HG03139 (cell line): ENCODE measurements around the gene RNF157.
"Not testable (repeated sequence)": the region's sequence is repeated elsewhere in the genome, so short reads cannot be mapped to it uniquely, and the experiment has no call there.

Experiments
- ATAC-seq: cut with Tn5 transposase; IDR thresholded peaks from one replicate; pipeline ENCODE4 v1.9.1; 2021; ENCODE audit not compliant: unreplicated experiment

Gene RNF157

DNA sequence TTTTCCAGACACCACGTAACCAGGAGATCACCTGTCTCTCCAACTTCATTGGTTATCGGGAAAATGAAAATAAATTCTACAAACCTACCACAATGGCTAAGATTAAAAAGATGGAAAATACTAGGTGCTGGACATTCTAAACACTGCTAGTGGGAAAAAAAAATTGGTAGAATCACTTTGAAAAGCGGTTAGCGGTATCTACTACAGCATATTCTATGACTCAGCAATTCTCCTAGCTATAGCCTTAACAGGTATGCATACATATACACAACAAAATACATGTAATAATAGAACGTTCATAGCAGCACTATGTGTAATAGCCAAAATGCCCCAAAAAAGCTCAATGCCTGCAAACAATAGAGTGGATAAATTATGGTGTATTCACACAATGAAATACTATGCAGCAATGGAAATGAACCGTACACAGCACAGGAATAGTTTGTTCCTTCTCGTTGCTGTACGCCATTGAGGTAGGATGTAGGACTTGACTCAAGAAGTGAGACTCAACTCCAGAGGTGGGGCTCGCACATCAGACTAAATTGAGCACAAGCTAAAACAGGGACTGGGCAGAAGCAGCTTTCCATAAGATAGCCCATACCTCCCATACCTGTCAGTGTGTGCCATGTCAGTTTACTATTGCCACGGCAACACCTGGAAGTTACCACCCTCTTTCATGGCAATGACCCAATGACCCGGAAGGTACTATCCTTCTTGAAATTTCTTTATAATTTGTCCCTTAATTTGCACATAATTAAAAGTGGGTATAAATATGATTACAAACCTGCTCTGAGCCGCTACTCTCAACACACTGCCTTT is 44.8 kb downstream of the RNF157 start:
- ATAC-seq = no peak

DNA sequence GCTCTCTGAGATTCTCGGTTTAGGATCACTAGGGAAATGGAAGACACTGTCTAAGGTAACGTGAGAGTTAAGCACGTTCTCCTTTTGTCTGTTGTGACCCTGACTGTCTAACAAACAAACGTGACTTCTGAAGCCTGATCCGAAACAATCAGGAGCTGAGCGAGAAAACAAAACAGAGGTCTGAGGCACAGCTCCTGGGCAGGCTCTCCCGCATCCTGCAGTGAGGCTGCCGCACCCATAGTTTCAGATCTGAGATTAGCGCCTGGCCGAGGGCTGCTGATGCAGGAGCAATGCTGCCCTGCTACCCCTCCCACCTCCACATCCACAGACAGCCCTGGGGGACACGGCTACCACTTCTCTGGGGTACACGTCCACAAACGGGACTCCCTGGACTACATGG is 46.7 kb downstream of the RNF157 start:
- ATAC-seq = no peak

DNA sequence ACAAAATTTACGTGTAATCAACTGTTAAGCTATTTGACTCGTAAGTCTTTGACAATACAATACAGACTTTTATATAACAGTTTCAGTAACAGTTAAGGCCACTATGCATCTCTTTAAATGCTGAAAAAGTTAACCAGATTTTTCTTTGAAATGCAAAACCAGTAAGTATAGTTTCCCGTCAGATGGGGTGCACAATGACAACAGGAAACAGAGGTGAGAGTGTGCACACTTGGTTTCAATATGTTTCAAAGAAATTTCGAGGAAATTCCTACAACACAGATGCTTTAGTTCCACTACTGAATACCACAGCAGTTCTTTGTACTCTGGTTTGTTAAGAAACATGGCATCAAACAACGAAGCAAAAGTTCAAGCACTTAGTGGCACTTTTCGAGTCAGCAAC is 48.4 kb downstream of the RNF157 start:
- ATAC-seq = peak; percentile 58

DNA sequence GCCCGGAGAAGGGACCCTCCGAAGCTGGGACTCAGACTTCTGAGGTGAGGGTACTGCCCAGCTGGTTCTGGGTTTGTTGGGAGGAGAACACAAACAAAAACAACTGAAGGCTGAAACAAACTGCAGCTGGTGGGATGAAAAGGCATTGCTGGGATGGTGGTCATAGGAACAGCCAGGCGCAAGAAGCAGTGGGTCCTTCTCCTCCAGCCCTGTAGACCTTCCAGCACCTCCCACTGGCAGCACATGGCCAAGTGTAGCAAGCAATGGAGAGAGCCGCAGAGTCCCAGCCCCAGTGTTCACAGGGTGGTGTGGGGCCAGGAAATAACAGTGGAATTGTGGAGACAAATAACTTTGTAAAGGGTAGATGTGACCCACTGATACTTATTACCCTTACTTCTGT is 50.6 kb downstream of the RNF157 start:
- ATAC-seq = no peak

DNA sequence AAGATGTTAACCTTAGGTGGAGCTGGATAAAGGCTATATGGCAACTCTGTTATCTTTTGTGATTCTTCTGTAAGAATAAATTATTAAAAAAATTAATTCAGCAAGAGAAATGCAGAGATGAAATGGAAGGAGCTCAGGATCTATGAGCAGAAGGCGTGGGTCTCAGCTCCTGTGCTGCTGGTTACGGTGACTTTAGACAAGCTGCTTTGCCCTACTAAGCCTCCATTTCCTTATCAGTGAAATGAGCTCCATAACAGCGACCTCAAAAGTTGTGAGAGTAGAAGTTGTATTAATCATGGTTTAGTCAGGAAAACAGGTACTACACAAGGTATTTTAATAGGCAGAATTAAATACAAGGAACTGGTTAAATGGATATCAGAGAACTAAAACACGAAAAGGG is 51.0 kb downstream of the RNF157 start:
- ATAC-seq = no peak

DNA sequence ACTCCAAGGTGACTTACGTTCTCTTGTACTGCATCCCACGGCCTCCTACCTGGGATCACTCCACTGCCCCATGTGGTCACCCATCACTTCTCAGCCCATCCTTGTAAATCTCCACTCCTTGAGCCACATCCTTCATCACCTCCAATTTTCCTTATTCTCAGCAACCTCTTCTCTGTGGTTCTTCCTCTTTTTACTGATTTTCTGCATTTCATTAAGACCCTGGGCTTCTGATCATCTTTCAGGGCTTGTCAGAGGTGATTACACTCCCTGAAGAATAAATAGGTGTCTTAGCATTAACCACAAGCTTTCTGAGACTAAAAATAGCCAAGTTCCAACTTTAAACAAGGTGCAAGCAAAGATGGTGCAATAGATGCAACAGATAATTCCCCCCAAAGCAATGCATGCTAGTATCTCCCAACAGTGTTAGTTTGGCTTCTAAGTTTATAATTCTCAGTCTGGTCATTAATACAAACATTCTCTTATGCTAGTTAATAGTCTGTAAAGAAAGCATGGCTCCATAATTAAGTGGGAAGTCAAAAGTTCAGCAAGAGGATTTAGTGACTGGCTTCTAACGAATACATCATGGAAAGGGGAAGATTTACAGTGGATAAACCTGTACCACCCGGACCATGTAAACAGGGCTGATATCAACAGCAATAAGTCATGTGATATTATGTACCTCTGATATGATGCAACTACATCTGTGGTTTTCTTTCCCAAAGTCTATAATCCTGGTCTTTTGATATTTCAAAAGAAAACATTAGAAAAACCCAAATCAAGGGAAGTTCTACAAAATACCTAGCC is 51.9 kb downstream of the RNF157 start:
- ATAC-seq = no peak

DNA sequence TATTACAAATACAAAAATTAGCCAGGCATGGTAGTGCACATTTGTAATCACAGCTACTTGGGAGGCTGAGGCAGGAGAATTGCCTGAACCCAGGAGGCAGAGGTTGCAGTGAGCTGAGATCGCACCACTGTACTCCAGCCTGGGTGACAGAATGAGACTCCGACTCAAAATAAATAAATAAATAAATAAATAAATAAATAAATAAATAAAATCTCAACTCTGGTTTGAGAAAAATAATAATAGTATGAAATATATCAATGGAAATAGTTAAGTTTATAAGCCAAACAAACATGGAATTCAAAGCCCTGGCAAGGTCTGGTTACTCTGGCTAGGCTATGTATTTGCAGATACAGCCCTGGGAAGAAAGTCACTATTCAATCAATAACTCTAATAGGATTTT is 53.5 kb downstream of the RNF157 start:
- not testable (repeated sequence) for ATAC-seq

DNA sequence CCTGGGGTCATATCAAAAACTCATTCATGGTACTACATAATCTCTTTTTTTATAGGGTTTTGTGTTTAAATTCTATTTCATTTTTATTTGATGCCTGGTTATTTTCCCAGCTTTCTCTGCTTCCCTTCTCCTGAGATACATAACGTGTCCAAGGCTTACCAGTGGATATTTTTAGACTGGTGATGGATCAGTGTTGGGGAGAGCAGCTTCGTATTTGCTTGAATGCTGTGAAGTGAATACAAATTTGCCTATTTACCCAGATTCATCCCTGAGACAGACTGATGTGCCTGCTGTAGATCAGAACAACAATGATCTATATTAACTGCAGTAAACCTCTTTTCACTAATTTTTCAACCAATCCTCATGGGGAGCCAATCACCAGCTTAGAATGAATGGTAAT is 56.0 kb downstream of the RNF157 start:
- no peak for ATAC-seq

DNA sequence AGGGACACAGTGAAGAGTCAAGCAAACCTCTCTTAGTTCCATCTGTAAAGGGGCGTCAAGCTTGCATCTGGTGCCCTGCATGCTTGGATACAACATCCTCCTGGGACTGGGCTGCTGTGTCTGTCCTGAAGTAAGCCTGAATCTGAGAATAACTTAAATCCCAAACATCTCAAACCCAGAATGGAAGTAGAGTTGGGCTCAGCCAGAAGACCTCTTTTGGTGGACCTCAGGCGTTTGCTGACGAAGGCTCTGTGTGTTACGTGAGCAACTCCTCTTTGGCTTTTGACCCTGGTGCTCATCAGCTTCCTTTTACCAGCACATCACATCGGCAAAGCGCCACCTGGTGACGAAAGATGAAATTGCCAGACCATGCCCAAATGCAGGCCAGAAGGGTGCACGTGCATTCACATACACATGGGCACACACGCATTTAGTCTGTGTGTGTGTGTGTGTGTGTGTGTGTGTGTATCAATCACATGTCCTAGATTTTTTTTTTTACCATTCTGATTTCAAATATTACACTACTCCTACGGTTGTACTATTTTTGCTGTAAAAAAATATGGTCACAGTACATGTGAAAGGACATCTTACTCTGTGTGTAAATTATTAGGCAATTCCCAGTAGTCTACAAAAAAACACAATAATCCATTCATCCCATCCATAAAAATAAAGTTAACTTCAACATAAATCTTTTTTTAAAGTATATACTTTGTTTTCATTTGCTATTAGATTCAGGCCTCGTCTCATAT is 58.1 kb downstream of the RNF157 start:
- ATAC-seq = no peak

DNA sequence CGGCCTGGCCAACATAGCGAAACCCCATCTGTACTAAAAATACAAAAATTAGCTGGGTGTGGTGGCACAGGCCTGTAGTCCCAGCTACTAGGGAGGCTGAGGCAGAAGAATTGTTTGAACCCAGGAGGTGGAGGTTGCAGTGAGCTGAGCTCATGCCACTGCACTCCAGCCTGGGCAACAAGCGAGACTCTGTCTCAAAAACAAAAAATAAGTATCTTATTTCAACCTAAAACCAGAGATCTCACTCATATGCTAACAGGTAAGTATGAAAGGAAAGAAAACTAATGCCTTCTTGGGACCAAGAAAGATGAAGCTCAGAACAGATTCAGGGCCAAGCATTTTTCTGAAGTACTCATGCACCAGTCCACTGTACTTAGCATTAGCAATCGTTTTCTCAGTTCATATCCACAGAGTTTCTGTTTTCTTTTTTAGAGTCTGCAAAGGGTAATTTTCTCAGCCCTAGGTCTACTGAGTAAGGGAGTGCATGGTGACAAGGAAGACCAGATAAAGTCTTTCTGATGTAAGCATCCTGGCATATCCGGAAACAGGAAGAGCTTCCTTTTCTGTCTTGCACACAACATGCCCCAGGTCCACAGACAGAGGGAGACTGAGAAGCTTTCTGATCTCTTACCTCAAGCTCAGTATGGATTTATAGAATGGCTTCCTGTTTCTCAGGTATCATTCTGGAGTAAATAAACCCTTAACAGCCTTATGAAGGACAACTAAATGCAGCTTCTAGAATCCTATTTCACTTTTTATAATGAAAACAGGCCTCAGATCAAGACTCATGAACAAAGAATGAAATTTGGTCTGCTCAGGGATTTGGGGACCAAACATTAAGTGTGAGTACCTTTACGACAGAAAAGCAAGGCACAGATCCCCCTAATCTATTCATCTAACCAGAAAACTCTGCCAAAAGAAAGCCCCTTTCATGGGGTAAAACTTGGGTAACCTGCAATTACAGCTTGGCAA is 60.5 kb downstream of the RNF157 start:
- ATAC-seq = no peak

DNA sequence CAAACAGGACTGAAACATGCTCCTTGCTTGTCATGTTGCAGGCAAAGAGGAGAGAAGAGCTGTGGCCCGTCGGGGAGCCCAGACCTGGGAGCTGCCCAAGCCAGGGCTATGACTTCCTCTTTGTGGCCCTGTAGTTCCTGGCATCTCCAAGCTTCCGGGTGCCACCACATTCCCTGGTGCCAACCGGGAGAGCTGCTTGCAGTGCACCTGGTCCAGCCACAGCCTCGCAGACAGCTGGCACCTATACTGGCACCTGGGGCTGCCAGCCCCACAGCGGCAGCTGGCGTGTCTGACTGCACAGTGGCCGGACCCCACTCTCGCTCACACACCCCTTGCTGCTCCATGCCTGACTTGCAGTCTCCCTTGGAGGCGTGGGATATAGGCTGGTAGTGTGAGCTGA is 62.2 kb downstream of the RNF157 start:
- no peak for ATAC-seq

DNA sequence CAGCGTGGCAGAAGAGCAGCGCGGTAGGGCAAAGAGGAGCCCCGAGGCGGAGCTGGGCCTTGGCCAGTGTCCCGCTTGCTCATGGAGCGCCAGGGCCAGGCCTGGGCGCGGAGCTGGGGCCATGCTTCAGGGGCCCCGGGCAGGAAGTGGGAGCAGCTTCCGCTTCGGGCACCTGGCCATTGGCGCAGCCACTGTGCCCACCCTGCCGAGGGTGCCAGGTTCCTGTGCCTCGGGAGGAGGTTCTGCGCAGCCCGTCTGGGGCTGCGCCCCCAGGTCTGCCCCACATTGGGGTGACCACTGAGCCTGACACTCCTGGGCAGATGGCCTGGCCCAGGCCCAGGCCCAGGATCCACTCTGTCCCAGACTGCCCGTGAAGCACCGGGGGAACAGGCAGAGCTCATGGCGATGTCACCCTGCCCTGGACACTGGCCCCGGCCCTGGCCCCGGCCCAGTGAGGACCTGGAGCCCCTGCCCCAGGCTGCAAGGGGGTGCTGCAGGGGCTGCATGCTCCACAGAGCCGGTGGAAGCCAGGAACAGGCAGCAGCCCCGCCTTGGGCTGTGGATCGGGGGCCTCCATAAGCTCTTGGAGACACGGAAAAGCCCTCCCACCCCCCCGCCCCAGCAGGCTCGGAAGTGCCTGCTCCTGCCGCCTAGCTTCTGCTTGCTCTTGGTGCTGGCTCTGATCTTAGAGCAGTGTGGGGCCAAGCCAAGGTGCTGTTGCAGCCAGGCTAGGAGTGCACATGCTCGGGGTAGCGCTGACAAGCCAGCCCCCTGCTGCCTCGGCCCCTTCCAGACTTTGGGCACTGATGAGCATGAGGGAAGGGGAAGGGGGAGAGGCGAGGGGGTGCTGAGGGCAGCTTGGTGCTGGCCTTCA is 63.4 kb downstream of the RNF157 start:
- ATAC-seq = no peak

DNA sequence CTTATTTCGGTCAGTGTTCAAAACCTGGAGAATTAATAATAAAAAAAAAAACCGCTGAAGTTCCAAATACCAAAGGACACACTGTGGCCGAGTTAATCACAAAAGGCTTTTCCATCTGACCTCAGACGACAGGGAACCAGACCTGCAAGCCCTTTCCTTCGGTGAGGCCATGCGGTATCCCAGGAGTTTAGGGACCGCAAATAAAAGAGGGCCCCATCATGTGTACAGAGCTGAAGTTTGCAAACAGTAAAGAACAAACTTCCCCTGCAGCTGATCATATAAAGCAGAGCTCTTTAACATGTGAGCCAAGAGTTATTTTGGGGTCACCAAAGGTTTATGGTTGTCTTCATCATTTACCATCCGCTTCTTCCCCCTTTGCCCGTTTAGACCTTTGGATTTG is 66.3 kb downstream of the RNF157 start:
- ATAC-seq = no peak

DNA sequence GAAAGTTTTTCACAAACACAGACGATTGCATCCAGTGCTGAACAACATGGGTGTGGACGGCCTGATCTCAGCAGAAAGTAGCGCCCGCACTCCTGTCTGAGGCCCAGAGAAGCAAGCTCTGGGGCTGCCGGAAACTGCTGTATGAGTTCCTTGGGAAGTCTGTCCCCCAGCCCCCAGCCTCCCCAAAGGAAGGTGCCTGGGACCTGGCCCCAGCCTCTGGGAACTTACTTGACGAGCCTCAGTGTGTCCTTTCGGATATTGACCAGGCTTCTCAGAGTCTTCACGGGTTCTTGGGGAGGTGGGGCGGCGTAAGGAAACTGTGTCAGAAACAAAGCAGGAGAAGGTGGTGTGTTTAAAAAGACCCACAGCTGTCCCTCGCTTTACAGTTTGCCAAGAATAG is 66.8 kb downstream of the RNF157 start:
- no peak for ATAC-seq

DNA sequence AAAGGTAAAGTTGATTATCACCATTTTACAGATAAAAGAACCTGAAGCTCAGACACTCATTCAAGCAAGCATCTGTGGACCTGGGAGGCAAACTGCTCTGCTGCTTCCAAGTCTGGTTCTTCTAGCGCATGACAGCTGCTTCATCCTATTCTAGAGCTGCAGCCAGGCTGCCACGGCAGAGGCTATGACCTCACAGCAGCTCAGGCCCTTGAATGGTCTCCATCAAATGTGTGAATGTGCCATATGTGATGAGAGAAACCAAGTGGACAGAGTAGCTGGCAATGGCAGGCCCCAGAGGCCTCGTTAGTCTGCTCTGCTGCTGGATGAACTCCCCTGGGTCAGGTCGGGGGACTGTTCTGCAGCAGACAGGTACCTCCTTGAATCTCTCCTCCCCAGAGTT is 68.6 kb downstream of the RNF157 start:
- no peak for ATAC-seq

DNA sequence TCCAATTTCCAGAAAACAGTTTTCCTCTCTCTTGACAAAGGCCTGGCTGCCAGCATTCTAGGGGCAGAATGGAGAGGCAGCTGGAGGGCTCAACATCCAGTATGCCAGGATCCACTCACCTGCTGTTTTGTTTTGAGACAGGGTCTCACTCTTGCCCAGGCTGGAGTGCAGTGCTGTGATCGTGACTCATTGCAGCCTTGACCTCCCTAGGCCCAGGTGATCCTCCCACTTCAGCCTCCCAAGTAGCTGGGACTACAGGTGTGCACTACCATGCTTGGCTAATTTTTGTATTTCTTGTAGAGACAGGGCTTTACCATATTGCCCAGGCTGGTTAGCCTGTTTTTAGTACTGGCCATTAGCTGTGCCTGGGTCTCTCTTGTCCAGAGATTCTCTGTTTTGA is 70.2 kb downstream of the RNF157 start:
- ATAC-seq = no peak

DNA sequence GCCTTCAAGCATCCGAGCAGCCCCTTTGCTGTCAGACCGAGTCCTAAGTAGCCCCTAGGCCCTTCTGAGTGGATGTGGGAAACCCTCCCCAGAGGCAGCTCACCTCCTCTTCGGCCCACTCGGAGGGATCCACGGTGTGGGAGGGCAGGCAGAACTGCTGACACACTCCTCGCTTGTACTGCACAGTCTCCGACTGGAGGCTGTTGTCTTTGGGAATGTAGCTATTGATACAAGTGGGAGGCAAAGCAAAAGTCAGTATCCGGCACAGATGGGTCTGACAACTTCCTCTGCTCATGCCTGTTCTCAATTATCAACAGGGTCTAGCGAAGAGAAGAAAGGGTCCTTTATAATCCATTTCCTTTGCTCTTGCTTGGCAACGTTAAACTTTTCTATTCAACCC is 73.4 kb downstream of the RNF157 start:
- ATAC-seq = no peak

DNA sequence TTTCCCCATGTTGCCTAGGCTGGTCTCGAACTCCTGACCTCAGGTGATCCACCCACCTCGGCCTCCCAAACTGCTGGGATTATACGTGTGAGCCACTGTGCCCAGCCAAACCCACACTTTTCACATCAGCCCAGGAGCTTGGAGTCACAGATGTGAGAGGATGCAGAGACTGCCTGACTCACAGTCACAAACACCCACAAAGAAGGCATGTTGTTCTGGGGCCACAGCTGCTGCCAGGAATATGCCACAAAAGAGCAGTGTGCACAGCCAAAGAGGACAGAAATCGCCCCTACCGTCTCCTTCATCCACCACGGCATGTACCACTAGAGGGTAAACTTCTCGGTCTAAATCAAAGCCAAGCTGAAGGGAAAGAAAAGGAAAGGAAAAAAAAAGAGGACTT is 74.1 kb downstream of the RNF157 start:
- ATAC-seq = no peak

DNA sequence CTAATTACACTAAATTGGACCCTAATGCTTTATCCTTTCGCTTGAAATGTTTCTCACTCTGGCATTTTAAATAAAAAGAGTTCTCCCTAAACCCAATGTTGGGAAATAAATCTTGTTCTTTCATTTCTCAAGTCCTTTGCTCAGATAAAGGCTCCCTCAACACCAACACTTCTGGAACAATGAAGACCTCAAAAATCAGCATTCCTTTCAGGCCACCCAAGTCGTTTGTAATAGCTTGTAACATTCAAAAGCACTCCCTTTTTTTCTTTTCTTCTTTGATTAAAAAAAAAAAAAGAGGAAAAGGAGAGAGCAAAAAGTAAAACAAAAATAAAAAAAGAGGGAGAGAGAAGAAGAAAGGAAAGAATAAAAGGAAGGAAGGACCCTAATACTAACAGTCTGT is 76.0 kb downstream of the RNF157 start:
- no peak for ATAC-seq

DNA sequence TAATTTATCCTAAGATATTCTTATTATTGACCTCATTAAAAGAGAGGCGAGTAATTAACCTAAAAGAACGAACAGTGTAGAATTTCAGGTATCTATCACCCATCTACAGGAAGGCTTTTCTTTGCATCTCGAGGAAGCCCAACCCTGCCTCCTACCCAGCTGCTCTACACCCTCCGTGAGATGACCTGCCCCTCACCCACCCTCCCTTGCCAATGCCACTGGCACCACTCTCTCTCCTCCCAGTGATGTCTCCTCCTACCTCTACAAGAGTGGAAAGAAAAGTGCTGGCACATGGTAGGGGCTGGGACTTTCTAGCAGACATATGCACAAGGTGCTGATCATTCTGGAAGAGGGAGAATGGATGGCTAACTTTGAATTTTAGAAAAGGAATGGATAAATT is 76.4 kb downstream of the RNF157 start:
- no peak for ATAC-seq
